Upper lobe of right lung (tissue), 1 donor: ENCODE measurements around the gene TTL. TPM values are rescaled to one million over a fixed set of nuclear protein-coding genes. Genes with fewer than 3 reads are reported as not detected.
"Not testable (repeated sequence)": the region's sequence is repeated elsewhere in the genome, so short reads cannot be mapped to it uniquely, and the experiment has no call there.

Source experiments
- ATAC-seq: fragments of 200-7000 bp; cut with Tn5 transposase; one replicate; pipeline ENCODE4 v1.9.1; 2020; ENCODE audit warnings: mild to moderate bottlenecking, moderate library complexity
- DNase-seq: peaks from one replicate; pipeline ENCODE4 v3.0.0-alpha.2; 2020
- H3K27ac ChIP-seq: fragments of 200-600 bp; one replicate; pipeline ENCODE4 v1.8.0; 2022
- H3K27me3 ChIP-seq: fragments of 200-600 bp; one replicate; pipeline ENCODE4 v1.8.0; 2022; ENCODE audit warnings: mild to moderate bottlenecking
- H3K36me3 ChIP-seq: fragments of 200-600 bp; one replicate; pipeline ENCODE4 v1.8.0; 2022
- H3K4me1 ChIP-seq: fragments of 200-600 bp; one replicate; pipeline ENCODE4 v1.8.0; 2022
- H3K4me3 ChIP-seq: fragments of 200-600 bp; one replicate; pipeline ENCODE4 v1.8.0; 2022; ENCODE audit warnings: mild to moderate bottlenecking
- H3K9me3 ChIP-seq: fragments of 200-600 bp; one replicate; pipeline ENCODE4 v1.8.0; 2022
- intact Hi-C: fragments of 100-400 bp; cut with DNase I; formaldehyde crosslinking; loops from one replicate; pipeline ENCODE4 v1.11.0; 2022
- long read RNA-seq: library from polyadenylated mRNA; unstranded; transcript quantifications from one replicate; pipeline ENCODE4 v2.0.0, GENCODE V29; 2021
- total RNA-seq: library from RNA; stranded (reverse); fragmentation: NEBNext Ultra II Directional; extraction: Animal tissue kit (Norgen Biotek cat#: 25700); gene quantifications from one replicate; pipeline ENCODE4 v1.2.1, GENCODE V29; 2021
- TF ChIP-seq, protein P1 (sequence below): fragments of 200-600 bp; IDR thresholded peaks from one replicate; pipeline ENCODE4 v1.8.0; 2022; ENCODE audit warnings: antibody characterized with exemption
- donor health status: DM: no; HTN: yes; CAD: no; lungs with severe emphysema.

TTL gene
- total RNA-seq, result 45.4 TPM
- long read RNA-seq, full-length matches to known transcripts, result 43 of 89 reads
- long read RNA-seq, partial matches to known transcripts, result 12 of 89 reads
- long read RNA-seq, other reads (novel, unspliced or antisense), result 34 of 89 reads

DNA sequence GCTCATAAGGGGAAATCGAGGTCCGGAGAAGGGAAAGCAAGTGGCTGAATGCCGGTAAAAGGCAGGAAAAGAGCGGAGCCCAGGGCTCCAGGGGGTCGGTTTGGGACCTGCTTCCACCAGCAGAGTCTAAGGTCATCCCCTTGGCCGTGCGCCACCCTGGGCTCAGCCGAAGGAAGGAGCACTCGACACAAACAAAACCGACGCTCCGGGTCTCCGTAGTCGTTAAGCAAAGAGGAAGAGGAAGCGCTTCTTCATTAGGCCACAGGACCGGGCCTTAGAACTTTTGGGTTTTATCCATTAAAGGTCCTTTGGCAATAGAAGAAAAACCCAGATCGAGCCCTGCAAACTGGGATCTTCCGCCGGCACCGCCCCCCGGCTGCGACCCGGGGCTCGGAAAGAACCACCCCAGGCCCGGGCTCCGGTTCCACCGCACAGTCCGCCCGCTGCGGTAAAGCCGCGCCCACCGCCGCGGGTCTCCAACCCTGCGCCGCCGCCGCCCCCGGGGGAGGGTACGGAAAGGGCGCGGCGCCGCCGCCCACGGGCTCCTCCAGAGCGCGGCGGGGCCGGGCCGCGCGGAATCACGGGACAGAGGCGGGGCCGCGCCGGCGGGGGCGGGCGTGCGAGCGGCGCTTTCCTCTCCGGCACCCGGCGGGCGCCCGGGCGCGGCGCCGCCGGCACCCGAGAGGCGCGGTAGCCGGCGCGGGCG is at the start of gene TTL:
Gene TTL (plus strand): TSS at position 629 of the 706 bp plus-strand sequence. CDS start 189 bp downstream, outside the sequence.
- TF ChIP-seq, protein P1, sequence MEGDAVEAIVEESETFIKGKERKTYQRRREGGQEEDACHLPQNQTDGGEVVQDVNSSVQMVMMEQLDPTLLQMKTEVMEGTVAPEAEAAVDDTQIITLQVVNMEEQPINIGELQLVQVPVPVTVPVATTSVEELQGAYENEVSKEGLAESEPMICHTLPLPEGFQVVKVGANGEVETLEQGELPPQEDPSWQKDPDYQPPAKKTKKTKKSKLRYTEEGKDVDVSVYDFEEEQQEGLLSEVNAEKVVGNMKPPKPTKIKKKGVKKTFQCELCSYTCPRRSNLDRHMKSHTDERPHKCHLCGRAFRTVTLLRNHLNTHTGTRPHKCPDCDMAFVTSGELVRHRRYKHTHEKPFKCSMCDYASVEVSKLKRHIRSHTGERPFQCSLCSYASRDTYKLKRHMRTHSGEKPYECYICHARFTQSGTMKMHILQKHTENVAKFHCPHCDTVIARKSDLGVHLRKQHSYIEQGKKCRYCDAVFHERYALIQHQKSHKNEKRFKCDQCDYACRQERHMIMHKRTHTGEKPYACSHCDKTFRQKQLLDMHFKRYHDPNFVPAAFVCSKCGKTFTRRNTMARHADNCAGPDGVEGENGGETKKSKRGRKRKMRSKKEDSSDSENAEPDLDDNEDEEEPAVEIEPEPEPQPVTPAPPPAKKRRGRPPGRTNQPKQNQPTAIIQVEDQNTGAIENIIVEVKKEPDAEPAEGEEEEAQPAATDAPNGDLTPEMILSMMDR, result no peak
- intact Hi-C loops, result no loop called here

DNA sequence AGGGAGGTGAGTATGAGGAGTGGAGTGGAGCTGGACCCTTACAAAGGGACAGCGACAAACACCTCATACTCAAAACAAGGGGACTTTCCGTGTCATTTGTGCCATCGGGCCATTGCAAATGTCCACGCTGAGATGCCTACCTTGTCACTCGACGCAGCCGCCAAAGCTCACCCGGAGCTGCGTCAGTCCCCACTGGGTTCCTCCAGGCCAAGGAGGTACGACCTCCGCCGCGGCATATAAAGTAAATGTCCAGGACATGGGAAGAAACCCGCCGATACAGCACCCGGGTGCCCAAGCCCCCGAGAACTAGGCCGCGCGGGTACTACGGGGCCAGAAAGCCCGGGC is 49.6 kb upstream of the TTL start:
- Histone ChIP-seq H3K27ac (peak overlapping the region; percentile 81), H3K4me3 (peak overlapping the region; percentile 54)
- H3K9me3 ChIP-seq, H3K4me1 ChIP-seq, H3K36me3 ChIP-seq, ATAC-seq, intact Hi-C loops, DNase-seq, H3K27me3 ChIP-seq: not testable (repeated sequence)

More for the DNA sequence above, at the start of gene TTL:
- H3K4me3 ChIP-seq, result peak within 1 kb of the TSS; percentile 83
- H3K9me3 ChIP-seq, result no peaks in the 10 kb centered on the region
- DNase-seq (peak; percentile 91), ATAC-seq (peak; percentile 95)
- H3K27me3 ChIP-seq, result no peaks in the 10 kb centered on the region
- H3K27ac ChIP-seq, result peak within 1 kb of the TSS; percentile 85
- no peaks in the 10 kb centered on the region for H3K36me3 ChIP-seq
- peaks cover 18% of the 10 kb centered on the region for H3K4me1 ChIP-seq

DNA sequence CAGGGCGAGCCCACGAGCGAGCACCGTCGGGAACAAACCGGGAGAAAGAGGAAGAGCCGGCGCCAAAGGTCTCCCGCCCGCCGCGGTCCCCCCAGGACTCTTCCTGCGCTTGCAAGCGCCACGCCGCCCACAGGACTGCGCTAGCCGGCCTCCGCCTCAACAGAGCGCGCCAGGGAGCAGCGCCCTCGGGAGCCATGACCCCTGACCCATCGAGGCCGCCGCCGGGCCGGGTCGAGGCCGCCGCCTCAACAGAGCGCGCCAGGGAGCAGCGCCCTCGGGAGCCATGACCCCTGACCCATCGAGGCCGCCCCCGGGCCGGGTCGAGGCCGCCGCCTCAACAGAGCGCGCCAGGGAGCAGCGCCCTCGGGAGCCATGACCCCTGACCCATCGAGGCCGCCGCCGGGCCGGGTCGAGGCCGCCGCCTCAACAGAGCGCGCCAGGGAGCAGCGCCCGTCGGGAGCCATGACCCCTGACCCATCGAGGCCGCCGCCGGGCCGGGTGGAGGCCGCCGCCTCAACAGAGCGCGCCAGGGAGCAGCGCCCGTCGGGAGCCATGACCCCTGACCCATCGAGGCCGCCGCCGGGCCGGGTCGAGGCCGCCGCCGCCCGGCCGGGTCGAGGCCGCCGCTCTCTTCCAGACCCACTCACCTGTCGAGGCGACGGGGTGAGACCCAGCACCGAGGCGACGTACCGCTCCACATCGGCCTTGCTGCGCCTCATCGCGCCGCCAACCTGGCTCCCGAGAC is 49.0 kb upstream of the TTL start:
- Histone ChIP-seq H3K27ac (peak overlapping the region; percentile 81), H3K4me3 (peak overlapping the region; percentile 54)
- H3K36me3 ChIP-seq, ATAC-seq, H3K4me1 ChIP-seq, H3K27me3 ChIP-seq, intact Hi-C loops, H3K9me3 ChIP-seq: not testable (repeated sequence)
- peak; percentile 82 for DNase-seq

DNA sequence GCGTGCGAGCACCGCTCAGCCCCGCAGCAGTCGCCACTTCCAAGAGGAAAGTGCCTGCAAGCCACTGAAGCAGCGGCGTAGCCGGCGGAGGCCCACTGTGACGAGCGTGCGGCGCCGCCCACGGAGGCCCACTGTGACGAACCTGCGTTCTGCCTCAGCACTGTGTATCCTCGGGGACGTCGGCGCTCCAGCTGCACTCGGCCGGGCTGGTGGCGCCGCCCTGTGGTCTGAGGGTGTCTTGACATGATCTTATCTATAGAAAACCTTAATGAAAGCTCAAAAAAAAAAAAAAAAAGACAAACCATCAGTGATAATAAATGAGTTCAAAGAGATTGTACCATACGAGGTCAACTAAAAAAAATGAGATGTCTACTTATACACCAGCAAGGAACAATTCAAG is 48.5 kb upstream of the TTL start, which contains the start of gene RGPD8:
Gene RGPD8 (minus strand): TSS at position 166 of the 400 bp plus-strand sequence. CDS start 192 bp downstream, outside the sequence.
- Histone ChIP-seq H3K27ac (peak within 1 kb of the TSS; percentile 81), H3K4me3 (peak within 1 kb of the TSS; percentile 54)
- H3K36me3 ChIP-seq, H3K9me3 ChIP-seq, intact Hi-C loops, H3K27me3 ChIP-seq, H3K4me1 ChIP-seq: not testable (repeated sequence)
- DNase-seq (peak; percentile 94), ATAC-seq (peak; percentile 99)
- TF ChIP-seq, protein P1, result peak; percentile 55

DNA sequence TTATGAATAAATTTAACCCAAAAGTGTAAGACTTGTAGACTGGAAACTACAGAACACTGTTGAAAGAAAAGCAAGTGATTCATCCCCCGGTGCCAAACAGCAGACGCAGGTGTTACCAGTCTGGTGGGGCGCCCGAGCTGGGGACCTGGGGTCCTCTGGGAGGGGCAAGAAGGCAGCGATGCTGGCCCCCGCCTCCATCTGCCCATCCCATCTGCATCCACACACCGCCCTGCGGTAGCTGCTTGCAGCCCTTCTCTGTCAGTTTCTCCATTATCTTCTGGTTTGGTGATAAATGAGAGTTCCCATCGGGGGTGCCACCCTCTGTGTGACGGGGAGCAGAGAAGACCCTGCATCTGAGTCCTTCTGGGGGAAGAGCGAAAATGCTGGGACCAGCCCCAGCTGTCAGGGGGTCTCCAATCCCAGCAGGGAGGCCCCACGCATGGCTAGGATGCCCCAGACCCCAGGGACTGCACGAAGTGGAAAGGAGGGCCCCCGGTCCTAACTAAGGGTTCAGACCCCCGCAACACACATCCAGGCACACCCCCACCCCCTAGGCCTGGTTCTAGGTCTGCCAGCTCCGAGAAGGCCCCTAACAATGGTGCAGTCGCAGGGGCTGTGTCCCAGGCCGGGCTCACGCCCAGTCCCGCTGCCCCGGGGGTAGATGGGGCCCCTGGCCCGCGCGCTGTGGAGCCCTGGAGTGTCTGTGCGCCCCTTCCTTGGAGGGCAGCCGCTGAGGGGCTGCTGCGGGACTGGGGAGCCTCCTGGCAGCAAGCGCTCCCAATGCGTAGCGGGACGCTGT is 47.8 kb upstream of the TTL start:
- Histone ChIP-seq H3K4me3 (no peak overlapping the region), H3K27ac (no peak overlapping the region), H3K36me3 (no peaks in the 10 kb centered on the region), H3K4me1 (no peaks in the 10 kb centered on the region), H3K27me3 (peaks cover 4% of the 10 kb centered on the region), H3K9me3 (no peaks in the 10 kb centered on the region)
- DNase-seq, result no peak
- intact Hi-C loops, result no loop called here
- TF ChIP-seq, protein P1, result no peak
- no peak for ATAC-seq

DNA sequence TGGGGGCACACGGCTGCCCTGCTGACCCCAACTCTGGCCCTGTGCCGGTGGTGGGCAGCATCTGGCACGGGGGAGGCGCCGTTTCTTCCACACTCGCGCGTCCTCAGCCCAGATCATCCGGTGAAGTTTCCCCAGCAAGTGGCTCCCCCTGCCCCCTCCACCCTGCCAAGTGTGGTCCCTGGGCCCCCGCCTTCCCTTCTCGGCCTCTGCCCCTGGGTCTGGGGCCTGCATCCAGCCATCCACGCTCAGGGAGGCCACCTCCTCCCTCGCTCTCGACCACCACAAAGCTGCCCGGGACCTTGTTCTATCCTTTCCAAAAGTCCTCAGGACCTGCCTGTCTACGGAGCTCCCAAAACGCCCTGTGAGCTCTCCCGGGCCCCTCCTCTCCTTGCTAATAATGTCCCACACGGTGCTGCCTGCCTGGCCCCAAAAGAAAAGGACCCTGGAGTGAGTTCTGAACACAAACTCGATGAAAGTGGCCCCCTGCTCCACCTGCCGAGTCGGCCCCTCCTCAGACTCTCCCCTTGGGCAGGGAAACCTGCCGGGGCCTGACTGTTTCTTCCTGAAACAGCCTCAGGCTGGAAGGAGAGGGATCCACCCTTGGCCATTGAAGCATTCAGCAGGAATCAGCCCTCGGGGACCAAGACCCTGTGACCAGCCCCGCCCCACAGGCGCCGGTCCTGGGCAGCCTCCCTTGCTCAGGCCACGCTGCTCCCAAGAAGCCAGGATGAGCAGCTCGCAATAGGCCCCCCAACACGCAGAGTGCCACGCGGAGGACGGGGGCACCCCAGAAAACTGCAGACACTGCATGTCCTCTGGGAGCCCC is 46.9 kb upstream of the TTL start:
- DNase-seq, H3K36me3 ChIP-seq, H3K4me1 ChIP-seq, H3K9me3 ChIP-seq, intact Hi-C loops, ATAC-seq, H3K27ac ChIP-seq, H3K4me3 ChIP-seq, H3K27me3 ChIP-seq: not testable (repeated sequence)

DNA sequence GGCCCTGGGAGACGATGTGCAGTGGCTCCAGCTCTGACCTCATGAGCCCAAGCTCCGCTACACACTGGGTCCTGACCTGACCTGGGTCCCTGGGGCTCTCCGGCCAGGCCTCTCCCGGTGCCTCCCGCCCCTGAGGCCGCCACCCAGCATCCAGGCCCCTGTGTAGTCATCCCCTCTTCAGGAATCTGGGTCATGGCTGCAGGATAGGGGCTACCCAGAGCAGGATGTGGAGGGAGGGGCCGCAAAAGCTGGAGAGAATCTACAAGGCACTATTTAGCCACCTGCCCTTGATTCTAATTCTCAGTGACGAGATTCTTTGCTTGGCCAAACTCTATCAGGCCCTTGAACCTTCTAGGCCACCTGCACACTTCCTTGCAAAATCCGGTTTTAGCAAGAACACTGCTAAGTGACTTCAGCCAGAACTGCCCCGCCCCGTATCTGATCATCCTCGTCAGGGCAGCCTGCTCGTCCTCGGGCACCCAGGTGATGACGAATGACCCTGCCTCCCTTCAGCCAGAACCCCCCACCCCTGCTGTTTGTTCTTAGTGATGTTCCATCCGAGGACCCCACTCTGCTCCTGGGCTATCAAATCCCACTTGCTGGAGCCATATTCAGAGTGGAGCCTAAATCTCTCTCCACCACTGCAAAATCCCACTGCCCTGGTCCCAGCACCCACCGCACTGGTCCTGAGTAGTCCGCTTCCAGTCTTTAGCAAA is 46.1 kb upstream of the TTL start:
- H3K36me3 ChIP-seq, H3K4me1 ChIP-seq, H3K9me3 ChIP-seq, DNase-seq, intact Hi-C loops, H3K4me3 ChIP-seq, H3K27me3 ChIP-seq, ATAC-seq, H3K27ac ChIP-seq: not testable (repeated sequence)

DNA sequence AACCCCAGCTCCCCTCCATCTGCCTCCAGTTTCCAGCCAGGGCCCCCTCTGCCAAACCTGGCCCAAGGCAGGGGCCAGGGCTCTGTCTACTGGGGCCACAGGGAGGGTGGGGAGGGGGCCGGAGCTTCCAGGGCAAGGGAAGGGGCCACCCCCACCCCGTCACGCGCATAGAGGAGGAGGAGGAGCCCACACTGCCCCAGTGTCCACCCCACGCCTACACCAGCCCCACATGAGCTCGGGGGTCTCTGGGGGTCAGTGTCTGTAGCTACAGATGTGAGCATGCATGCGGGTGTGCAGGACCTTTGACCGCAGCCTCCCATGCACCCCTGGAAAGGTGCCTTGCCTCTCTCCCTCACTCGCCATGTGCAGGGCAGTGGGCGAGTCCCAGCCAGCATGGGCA is 45.0 kb upstream of the TTL start:
- H3K27me3 ChIP-seq, H3K9me3 ChIP-seq, ATAC-seq, H3K27ac ChIP-seq, DNase-seq, H3K4me3 ChIP-seq, H3K36me3 ChIP-seq, H3K4me1 ChIP-seq, intact Hi-C loops: not testable (repeated sequence)

DNA sequence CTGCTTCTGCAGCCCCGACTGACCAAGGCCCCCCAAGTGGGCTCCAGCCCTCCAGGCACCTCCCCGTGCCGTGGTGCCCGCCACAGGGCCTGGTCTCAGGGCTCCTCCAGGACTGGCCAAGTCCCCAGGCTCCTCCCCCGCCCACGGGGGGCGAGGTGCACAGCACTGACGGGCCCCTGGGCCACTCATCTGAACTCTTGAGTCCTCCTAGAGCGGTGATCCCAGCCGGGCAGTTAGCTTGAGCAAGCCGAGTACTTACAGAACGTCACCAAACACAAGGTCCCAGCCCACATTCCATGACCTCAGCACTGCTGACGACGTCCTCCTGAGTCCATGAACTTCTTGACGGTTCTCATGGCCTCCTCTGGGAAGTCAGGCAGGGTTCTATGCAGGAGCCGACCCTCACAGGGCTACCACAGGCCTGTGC is 44.5 kb upstream of the TTL start:
- H3K27me3 ChIP-seq, H3K36me3 ChIP-seq, H3K27ac ChIP-seq, intact Hi-C loops, H3K4me1 ChIP-seq, ATAC-seq, DNase-seq, H3K9me3 ChIP-seq, H3K4me3 ChIP-seq: not testable (repeated sequence)
